ENCODE data around the gene AK5.

The AK5 gene

DNA sequence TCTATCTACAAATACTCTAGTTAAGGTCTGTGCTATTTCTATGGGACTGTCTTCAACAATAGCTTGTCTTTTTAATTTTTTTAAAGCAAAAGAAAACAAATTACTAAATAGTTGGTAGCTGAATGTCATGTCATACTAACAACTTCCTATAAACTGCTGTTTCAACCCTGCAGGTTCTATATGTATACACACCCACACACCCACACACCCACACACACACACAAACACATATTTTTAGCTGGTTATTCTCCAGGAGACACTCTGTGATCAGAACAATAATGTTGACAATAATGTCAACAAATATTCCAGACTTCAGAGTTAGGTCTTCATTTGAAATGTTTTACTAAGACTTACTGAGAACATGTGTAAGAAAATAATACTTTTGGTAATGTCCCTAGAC, 66.7 kb downstream of the AK5 start:
- DNase-seq (ENCODE audit: low read depth in 2 of 2, low spot score in 1 of 2) = no peak

DNA sequence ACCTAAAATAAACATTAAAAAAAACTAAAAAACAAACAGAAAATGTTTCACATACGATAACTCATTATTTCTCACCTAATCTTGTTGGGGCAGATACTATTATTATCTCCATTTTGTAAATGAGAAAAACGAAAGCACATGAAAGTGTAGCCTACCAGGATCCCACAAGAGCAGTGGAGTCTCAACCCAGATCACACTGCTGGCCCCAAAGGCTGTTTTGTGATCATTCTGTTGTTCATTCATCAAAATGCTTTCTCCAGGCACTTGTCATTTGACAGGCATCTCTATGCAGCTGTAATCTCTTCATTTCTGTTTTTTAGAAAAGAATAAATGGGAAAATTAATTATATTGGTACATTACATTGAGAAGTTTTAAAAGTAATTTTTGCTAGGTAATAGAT, 67.5 kb downstream of the AK5 start:
- no peak for DNase-seq (ENCODE audit: low read depth in 2 of 2, low spot score in 1 of 2)

DNA sequence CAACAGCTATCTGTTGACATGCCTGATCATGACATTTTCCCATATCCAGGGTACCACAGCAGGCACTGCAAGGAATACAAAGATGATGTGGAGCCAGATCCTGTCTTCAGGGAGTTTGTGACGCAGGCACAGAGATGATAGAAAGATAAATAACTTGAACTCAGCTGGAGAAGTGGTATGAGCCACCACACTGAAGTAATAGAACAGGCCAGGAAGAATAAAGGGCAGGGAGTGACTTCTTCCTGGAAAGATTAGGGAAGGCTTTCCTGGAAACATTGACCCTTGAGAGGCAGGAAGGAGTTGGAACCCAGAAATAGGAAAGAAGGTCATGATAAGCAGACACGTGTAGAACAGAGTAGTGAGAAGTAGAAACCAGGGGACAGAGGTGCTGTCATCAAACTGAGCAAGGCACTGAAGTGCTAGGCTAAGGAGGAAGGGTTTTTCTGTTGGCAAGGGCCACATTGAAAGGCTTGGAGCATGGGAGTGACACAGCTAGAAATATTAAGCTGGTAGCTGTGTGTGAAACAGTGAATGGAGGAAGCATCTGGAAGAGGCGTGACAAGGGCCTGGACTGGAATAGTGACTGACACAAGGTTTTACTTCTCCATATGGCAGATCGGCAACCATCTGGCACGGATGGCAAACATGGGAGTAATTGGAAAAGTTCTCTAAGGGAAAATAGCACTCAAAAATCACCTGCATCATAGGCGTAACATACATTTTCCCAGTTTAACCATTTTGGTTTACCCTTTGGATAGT, 68.4 kb downstream of the AK5 start:
- DNase-seq (ENCODE audit: low read depth in 2 of 2, low spot score in 1 of 2) = no peak

DNA sequence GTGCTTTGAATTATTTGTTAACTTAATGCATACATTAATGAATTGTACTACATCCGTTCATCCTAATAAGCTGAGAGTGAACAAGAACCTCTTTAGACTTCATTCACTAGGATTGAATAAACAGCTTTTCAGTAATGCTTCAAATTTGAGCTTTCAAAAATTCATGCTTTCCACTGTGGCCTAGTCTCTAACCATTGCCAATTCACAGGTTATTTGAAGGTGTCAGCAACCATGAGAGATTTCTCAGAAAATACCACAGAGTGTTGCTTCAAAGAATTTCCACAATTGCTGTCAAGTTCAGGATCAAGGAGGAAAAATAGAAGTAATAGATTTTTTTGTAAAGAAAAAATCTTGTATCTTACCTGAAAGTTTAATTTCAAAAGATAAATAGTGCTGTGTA, 72.7 kb downstream of the AK5 start:
- DNase-seq (ENCODE audit: low read depth in 2 of 2, low spot score in 1 of 2) = no peak

DNA sequence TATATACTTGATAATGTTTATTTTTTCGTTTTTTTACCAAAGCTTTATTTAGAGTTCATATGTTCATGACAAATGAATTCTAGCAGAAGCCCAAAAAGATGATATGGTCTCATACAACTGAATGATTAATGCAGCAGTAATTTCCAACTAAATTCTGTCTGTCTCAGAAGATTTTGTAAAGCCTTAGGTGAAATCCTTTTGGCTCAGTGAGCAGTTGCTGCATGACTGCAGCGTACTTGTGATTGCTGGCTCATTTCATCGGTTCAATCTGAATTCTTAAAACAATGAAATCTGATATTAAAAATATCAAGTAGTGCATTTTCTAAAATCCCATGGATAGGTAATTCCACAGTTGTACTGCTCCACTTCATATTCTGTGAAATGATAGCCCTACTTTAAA, 73.2 kb downstream of the AK5 start:
- no peak for DNase-seq (ENCODE audit: low read depth in 2 of 2, low spot score in 1 of 2)

DNA sequence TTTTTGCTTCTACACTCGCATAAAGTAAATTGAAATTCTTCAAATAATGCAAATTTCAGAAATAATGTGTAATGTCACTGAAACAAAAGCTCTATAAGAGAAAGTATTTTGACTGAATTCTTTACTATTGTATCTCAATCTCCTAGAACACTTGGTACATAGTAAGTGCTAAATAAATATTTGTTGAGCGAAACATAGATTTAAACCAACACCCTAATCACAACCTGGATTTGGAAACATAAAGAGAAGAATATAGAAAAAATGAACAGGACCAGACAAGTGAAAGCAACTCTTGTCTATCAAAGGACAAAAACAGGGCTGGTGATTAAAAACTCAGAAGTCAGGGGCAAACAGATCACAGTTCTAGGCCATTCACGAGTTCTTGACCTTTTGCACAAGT, 74.3 kb downstream of the AK5 start:
- DNase-seq (ENCODE audit: low read depth in 2 of 2, low spot score in 1 of 2) = no peak

DNA sequence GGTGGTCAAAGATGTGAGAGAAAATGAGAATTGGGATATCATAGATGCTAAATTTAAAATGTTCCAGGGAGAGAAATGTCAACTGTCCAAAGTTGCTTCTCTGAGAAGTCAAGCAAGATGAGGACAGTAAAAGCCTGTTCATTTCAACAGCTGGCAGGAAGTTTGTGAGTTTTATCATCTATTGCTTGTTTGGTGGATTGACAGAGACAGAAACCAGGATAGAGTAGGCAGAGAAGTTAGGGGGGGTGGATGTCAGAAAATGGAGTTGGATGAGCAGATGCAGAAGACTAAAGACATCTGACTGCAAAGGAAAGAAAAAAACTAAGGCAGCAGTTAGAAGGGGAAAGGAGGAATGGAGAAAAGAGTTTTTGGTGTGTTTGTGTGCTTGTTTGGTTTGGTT, 78.4 kb downstream of the AK5 start:
- no peak for DNase-seq (ENCODE audit: low read depth in 2 of 2, low spot score in 1 of 2)

DNA sequence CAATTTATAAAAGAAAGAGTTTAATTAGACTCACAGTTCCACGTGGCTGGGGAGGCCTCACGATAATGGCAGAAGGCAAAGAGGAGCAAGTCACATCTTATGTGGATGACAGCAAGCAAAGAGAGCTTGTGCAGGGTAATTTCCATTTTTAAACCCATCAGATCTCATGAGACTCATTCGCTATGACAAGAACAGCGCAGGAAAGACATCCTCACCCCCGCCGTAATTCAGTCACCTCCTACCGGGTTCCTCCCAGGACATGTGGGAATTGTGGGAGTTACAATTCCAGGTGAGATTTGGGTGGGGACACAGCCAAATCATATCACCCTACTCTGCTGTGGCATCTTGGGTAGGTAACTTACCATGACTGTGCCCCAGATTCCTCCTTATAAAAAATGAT, 79.8 kb downstream of the AK5 start:
- DNase-seq (ENCODE audit: low read depth in 2 of 2, low spot score in 1 of 2) = no peak

DNA sequence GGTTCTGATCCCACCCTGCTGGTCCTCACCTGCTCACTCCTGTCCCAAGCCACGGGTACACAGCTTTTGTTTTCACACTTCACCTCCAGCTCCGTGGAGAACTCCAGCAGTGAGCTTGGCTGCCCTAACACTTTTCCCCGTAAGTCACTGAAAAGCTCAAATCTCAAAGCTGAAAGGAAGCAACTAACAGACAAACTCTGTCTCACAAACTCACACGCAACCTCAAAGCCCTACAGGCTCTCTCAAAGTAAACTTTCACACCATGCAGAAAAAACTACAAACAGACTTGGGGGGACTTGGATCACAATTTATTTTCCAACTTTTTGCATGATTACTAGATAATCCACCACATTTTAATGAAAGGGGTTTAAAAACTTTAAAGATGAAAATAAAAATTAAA, 88.3 kb downstream of the AK5 start:
- no peak for DNase-seq (ENCODE audit: low read depth in 2 of 2, low spot score in 1 of 2)

DNA sequence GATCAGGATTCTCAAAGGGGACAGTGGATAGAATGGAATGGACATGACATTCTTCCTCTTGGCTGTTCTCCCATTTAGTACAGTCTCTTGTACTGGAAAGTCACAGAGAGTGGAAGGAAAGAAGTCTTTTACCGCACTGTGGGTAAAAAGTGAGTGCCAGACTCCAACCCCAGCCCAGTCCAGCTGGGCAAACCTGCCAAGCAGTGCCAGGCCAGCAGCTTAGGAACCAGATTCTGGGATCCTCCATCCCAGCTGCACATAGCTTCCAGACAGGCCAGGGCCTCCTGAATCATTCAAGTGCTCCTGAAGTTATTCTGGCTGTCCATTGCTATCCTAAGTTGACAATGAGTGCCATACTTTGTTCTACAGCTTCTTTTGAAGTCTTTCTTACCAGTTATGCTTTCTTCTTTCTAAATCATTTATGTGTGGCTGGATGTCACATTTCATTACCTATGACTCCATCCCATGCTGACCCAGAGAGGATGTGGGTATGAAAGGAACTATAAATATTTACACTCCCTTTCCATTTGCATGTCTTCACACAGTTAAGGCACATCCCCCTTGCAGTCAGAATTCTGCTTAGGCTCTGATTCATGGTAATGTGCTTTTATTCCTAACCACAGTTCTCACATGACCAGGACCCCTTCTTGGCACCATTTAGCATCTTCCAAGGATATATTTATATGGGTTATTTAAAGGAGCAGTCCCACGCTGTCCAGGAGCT, 88.9 kb downstream of the AK5 start:
- no peak for DNase-seq (ENCODE audit: low read depth in 2 of 2, low spot score in 1 of 2)

DNA sequence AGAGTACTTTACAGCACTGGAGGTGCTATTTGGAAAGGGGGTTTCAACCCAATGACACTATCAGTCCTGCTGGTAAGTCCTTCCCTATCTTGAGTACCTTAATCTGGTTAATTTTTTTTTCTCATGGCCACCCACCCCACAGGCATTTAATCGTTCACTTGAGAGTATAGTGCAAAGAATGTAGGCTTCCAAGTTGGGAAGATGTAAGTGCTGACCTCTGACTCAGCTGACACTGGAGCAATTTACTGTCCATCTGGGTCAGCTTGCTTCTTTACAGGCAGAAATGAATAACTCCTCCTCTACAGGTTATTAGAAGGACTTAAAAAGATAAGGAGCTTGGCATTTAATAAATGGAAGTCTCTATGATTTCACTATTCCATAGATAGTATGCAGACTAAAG, 89.6 kb downstream of the AK5 start:
- no peak for DNase-seq (ENCODE audit: low read depth in 2 of 2, low spot score in 1 of 2)

DNA sequence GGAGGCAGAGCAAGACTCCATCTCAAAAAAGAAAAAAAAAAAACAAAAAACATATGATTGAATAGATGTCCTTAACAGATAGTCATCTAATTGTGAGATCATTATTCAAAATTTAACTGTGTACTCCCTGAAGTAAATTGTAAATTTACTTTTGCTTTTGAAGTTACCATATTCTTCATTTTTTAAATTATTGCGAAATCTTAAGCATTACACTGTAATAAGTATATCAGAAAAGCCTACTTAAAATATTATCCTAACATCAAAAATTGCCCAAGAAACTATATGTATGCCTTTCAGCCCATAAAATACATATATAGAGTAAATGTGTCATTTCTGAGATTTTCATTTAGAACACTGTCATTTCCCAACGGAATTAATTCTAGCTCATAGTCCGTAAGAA, 91.9 kb downstream of the AK5 start:
- DNase-seq (ENCODE audit: low read depth in 2 of 2, low spot score in 1 of 2) = no peak

DNA sequence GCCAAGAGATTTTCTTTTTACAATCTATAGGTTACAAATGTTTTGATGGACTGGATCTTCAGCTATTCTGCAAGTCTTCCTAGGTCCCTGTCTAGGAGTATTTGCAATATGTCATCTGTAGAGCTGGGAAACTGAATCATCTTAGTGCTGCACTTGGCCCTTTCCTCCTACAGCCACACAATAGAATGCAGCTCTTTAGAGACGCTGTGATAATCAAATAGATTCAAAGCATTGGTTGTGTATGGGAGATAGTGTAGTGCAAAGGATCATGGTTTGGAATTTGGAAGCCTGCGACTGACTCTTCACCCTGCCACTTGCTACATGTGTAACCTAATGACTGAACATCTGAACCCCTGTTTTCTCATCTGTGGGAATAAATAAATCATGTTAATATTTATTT, 93.7 kb downstream of the AK5 start:
- DNase-seq (ENCODE audit: low read depth in 2 of 2, low spot score in 1 of 2) = no peak

DNA sequence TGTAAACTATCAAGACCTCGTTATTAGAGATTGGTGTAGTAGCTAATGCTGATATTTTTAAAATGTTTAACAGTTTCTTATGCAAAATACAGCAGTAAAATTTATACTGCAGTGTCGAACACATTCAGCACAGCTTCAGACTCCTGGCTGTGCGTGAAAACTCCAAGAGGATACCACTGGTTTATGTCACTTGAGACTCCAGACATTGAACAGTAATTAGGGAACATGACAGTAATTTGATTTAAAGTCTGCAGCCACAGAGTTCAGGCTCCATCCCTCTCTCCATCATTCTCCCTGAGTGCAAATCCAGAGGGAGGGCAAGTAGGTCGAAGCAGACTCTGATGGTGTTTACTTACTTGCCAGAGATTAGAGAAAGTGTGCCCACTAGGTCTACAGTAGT, 94.2 kb downstream of the AK5 start:
- DNase-seq (ENCODE audit: low read depth in 2 of 2, low spot score in 1 of 2) = no peak

DNA sequence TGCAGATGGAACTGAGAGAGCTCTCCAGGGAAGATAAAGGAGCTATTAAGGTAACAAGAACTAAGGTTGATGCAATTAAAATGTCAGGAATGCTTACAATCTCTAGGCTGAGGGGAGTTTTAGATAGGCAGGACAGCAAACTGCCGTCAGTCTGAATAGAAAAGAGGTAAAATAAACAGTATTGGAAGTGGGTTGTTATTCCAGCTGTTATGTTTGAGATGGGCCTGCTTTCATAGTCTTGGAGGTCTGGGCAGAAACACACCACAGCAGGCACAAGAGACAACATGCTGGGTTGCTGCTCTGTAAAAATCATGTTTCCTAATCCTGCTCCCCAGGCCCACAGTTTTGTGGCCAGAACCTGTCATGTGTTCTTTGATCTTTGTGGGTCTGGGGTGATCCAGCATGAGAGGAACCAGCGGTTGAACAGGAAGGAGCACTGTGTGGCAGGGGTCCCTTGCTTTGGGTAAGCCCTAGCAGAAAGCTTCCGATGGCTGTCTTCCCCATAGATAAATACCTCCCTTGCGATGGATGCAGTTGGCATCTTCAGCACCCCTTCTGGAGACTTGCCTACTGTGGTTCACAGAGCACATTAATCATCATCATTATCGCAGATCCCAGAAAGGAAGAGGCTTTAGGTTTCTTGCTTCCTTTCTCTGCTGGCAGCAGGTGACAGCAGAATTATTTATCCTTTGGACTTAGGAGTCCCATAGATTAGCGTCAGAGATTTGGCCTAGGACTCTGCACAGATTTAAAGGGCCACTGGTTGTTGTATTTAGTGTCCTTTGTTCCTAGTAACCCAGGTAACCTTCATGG, 97.1 kb downstream of the AK5 start:
- no peak for DNase-seq (ENCODE audit: low read depth in 2 of 2, low spot score in 1 of 2)

DNA sequence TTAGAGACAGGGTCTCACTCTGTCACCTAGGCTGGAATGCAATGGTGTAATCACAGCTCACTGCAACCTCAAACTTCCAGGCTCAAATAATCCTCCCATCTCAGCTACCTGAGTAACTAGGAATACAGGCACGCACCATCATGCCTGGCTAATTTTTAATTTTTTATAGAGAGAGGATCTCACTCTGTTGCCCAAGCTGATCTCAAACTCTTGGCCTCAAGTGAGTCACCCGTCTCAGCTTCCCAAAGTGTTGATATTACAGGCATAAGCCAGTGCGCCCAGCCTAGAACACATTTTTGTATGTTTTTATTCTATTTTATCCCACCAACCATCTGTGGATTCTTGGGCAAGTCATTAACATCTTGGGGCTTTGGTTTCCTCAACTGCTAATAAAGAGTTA, 100.5 kb downstream of the AK5 start:
- DNase-seq (ENCODE audit: low read depth in 2 of 2, low spot score in 1 of 2) = no peak

DNA sequence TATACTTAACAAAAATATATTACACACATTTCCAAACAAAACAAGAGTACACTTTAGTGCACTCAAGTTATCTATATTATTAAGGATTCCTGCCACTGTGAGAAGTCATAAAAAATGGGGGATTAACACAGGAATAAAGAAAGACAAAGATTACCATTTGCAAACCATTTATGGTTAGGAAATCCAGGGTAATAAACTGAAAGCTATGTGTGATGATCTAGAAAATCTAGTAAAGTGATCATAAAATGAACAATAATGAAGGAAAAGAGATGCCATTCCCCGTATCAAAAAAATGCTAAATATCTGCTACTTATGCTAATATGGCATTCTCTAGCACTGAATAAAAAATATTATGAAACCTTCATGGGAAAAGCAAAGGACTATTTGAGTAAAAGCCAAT, 101.4 kb downstream of the AK5 start:
- no peak for DNase-seq (ENCODE audit: low read depth in 2 of 2, low spot score in 1 of 2)

DNA sequence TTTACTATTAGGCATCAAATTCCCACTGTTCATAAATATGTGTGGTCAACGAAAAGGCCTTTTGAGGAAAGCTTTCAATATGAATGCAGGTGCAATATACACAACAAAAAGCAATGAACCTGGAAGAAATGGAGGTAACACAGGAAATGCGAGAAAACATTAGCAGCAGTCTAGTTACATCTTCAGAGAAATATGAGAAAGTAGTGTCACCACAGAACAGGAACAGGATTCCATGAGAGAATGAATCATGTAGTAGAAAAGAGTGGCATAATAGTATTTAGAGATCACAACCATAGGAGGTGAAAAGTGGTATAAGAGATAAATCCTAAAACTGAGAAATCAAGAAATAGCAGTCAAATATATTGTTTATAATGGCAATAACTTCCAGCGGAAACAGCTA, 103.7 kb downstream of the AK5 start:
- DNase-seq (ENCODE audit: low read depth in 2 of 2, low spot score in 1 of 2) = no peak

DNA sequence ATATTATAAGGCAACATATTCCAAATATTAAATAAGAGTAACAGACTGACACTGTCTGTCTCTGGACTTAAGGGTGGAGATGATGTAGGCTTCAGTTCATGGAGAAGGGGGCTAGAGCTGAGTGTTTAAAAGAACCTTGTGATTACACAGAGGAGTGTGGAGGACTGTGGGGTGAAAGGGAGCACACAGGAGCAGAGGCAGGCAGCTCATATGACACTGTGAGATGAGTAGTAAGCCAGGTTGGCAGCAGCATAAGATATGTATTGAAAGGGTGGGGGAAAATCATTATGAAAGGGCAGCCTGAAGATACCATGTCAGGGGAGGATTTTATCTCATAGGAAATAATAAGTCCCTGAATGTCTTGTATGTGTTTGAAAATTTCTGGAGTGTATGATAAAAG, 104.5 kb downstream of the AK5 start:
- DNase-seq (ENCODE audit: low read depth in 2 of 2, low spot score in 1 of 2) = no peak

DNA sequence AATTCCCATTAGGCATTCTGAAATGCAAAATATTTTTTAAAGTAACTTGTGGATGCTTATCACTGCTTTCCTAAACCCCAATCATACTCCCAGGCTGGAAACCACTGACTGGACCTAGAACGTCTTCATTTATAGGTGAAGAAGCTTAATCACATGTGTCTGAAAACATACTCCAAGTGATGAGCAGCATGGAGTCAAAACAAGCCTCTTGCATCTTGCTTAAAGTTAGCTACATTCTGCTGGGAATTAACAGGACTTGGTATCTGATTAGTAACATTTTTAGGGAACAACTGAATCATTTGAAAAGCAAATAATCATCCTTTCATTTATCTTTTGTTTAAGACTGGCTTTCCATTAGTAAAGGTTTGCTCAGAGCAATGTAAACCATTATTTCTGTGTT, 105.7 kb downstream of the AK5 start:
- no peak for DNase-seq (ENCODE audit: low read depth in 2 of 2, low spot score in 1 of 2)

DNA sequence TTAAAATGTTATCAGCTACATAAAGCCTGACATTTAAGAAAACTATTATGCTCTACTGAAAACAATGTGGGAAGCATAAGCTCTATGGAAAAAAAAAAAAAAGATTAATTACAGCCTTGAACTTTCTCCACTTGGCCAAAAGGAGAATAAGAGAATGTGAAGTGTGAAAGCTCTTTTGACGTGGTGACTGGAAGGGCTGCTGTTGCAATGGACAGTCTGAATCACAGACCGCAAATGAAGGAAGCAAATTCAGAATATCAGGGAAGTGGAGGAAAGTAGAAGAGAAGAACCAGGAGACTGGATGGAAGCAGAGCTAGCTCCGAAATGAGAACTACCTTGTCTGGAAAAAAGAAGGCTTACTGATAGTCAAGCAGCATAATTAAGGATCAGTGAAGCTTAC, 106.8 kb downstream of the AK5 start:
- no peak for DNase-seq (ENCODE audit: low read depth in 2 of 2, low spot score in 1 of 2)

DNA sequence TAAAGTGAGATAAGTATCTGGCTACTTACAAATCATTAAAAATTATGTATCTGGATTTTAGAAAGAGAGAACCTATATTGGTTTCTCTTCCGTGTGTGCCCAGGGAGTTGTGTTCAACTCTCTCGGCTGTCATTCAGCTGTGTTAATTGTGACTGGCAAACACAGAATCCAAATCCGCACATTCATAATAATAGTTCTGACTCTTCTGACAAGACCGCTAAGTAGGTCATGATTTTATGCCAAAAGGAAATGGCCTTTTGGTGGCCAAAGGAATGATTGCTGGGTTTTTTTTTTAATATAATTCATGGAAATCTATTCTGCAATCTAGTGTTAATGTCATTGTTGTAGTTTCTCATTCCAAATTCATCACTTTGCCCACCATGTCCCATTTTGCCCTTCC, 110.7 kb downstream of the AK5 start:
- DNase-seq (ENCODE audit: low read depth in 2 of 2, low spot score in 1 of 2) = no peak
